Fibroblast of lung (primary cell): ENCODE data around the gene DUOX2.

Source experiments
- EZH2 ChIP-seq: IDR thresholded peaks from 2 replicates; pipeline ENCODE4 v1.5.1; 2012; ENCODE audit warnings: low read length, control low read depth, mild to moderate bottlenecking; ENCODE audit errors: missing control alignments
- TF ChIP-seq, protein P1 (sequence below), 2 donors: IDR thresholded peaks in 1 of 2; conservative IDR thresholded peaks in 1 of 2; 1 replicate in 1 of 2; 2 replicates in 1 of 2; pipeline ENCODE4 v1.5.1; 2011 to 2012; ENCODE audit warnings: low read length in 2 of 2, control low read depth in 1 of 2, inconsistent platforms in 1 of 2, low read depth in 1 of 2, mild to moderate bottlenecking in 1 of 2

DNA sequence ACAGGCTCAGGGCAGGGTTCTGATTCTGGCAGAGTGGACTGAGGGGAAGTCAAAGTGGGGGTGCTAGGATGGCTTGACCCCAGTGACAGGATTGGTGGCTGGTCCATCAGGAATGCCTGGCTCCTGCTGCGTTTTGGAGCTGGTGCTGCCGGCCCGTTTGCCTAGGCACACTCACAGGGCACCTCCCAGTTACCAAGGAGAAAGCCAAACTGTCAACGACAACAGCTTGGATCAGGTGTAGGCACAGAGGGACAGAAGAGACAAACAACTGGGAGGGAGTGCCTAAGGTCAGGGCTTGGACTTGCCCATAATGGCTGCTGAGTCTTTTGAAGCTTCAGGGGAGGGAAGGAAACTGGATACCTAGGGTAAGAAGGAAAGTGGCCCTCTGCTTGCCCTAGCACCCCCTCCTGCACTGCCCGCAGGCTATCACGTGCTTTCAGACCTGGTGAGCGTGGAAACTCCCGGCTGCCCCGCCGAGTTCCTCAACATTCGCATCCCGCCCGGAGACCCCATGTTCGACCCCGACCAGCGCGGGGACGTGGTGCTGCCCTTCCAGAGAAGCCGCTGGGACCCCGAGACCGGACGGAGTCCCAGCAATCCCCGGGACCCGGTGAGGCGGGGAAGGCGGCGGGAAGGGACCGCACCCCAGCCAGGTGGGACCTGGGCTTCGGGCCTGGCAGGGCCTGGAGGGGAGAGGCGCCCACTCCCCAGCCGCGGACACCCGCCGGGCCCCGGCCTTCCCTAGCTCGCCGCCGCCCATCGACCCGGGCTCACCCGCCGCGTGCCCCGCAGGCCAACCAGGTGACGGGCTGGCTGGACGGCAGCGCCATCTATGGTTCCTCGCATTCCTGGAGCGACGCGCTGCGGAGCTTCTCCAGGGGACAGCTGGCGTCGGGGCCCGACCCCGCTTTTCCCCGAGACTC, 21.0 kb upstream of the DUOX2 start:
- TF ChIP-seq, protein P1, sequence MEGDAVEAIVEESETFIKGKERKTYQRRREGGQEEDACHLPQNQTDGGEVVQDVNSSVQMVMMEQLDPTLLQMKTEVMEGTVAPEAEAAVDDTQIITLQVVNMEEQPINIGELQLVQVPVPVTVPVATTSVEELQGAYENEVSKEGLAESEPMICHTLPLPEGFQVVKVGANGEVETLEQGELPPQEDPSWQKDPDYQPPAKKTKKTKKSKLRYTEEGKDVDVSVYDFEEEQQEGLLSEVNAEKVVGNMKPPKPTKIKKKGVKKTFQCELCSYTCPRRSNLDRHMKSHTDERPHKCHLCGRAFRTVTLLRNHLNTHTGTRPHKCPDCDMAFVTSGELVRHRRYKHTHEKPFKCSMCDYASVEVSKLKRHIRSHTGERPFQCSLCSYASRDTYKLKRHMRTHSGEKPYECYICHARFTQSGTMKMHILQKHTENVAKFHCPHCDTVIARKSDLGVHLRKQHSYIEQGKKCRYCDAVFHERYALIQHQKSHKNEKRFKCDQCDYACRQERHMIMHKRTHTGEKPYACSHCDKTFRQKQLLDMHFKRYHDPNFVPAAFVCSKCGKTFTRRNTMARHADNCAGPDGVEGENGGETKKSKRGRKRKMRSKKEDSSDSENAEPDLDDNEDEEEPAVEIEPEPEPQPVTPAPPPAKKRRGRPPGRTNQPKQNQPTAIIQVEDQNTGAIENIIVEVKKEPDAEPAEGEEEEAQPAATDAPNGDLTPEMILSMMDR (conservative IDR thresholded peaks at IDR 0.05 in 1 of 2, IDR thresholded peaks at IDR 0.05 in 1 of 2; ENCODE audit: low read depth in 1 of 2, low read length in 2 of 2), result no peak
- TF ChIP-seq EZH2, result peak; percentile 94
